SK-N-SH treated with all-trans-retinoic acid at 6 μM for 48 hours (cell line): ENCODE results near the gene SLC5A10.

Experiments
- CREB5 ChIP-seq: fragments of 250-450 bp; sonication (Bioruptor Pico); IDR thresholded peaks from 2 replicates; pipeline ENCODE4 v1.5.1; 2020; ENCODE audit warnings: low read depth, mild to moderate bottlenecking, moderate library complexity
- ESRRG ChIP-seq: fragments of 250-450 bp; sonication (Bioruptor Pico); IDR thresholded peaks from 2 replicates; pipeline ENCODE4 v1.6.1; 2021; ENCODE audit warnings: mild to moderate bottlenecking
- ISL1 ChIP-seq: fragments of 250-450 bp; sonication (Bioruptor Pico); IDR thresholded peaks from 2 replicates; pipeline ENCODE4 v2.1.2; 2022; ENCODE audit warnings: mild to moderate bottlenecking, moderate library complexity
- OSR1 ChIP-seq: fragments of 250-450 bp; sonication (Bioruptor Pico); IDR thresholded peaks from 2 replicates; pipeline ENCODE4 v1.8.0; 2022; ENCODE audit warnings: moderate library complexity, mild to moderate bottlenecking, inconsistent platforms
- RARB ChIP-seq: fragments of 250-450 bp; sonication (Bioruptor Pico); IDR thresholded peaks from 2 replicates; pipeline ENCODE4 v1.8.0; 2021; ENCODE audit warnings: mild to moderate bottlenecking, moderate library complexity
- TCF4 ChIP-seq: fragments of 250-450 bp; sonication (Bioruptor Pico); IDR thresholded peaks from 2 replicates; pipeline ENCODE4 v1.8.0; 2021; ENCODE audit warnings: mild to moderate bottlenecking, moderate library complexity, borderline replicate concordance
- TSHZ2 ChIP-seq: fragments of 250-450 bp; sonication (Bioruptor Pico); IDR thresholded peaks from 2 replicates; pipeline ENCODE4 v1.5.0; 2020; ENCODE audit warnings: mild to moderate bottlenecking, moderate library complexity
- ZC3H10 ChIP-seq: fragments of 250-450 bp; sonication (Bioruptor Pico); IDR thresholded peaks from 2 replicates; pipeline ENCODE4 v1.5.1; 2021; ENCODE audit warnings: mild to moderate bottlenecking, moderate library complexity
- ZFP3 ChIP-seq: fragments of 250-450 bp; sonication (Bioruptor Pico); IDR thresholded peaks from 2 replicates; pipeline ENCODE4 v1.5.0; 2020; ENCODE audit warnings: mild to moderate bottlenecking, moderate library complexity
- ZNF565 ChIP-seq: fragments of 450-650 bp; formaldehyde crosslinking; conservative IDR thresholded peaks from 2 replicates; pipeline ENCODE4 v1.5.0; 2020; ENCODE audit warnings: low read depth, mild to moderate bottlenecking, moderate library complexity
- ZNF70 ChIP-seq: fragments of 450-650 bp; formaldehyde crosslinking; IDR thresholded peaks from 2 replicates; pipeline ENCODE4 v1.5.0; 2020; ENCODE audit warnings: mild to moderate bottlenecking, moderate library complexity

DNA sequence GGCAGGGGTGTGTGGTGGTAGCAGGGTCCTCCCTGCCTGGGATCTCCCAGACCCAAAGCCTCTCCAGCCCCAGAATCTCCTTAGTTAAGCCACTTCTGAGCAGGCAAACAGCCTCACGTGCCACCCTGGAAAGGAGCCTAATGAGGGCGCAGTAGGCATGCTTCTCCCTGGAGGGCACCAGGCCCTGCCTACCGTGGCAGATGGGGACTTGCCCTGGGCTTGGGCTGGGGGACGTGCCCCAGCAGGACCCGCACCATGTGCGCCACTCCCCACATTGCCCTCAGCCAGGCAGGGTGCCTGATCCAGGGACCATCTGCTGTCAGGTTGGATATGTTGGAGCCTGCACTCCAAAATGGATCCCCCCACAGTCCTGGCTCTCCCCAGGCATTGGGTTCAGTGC is 38.4 kb downstream of the SLC5A10 start:
- TF ChIP-seq ISL1 (CRISPR knock-in tag), result no peak
- no peak for TF ChIP-seq OSR1 (CRISPR knock-in tag)
- no peak for TF ChIP-seq ZFP3 (CRISPR knock-in tag)
- TF ChIP-seq ESRRG, result no peak
- TF ChIP-seq TCF4 (CRISPR knock-in tag), result no peak
- TF ChIP-seq ZC3H10, result no peak
- TF ChIP-seq TSHZ2 (CRISPR knock-in tag), result no peak
- TF ChIP-seq RARB (CRISPR knock-in tag), result no peak
- TF ChIP-seq ZNF565 (CRISPR knock-in tag), result no peak
- TF ChIP-seq ZNF70 (CRISPR knock-in tag), result no peak
- no peak for TF ChIP-seq CREB5
